H9 (cell line): ENCODE results near the gene CD9. TPM values are rescaled to one million over a fixed set of nuclear protein-coding genes. Genes with fewer than 3 reads are reported as not detected.

ENCODE experiments used
- DNase-seq: peaks from one replicate; pipeline ENCODE4 v3.0.0-alpha.2; 2017
- H2AFZ ChIP-seq: one replicate; pipeline ENCODE4 v1.6.1; 2013; ENCODE audit warnings: mild to moderate bottlenecking, low read length, control low read depth, moderate library complexity
- H2AK5ac ChIP-seq: 2 replicates; pipeline ENCODE4 v1.6.1; 2013; ENCODE audit warnings: low read length, control low read depth, mixed read lengths; ENCODE audit not compliant: insufficient read length
- H2BK120ac ChIP-seq: one replicate; pipeline ENCODE4 v1.6.1; 2013; ENCODE audit warnings: low read depth, mild to moderate bottlenecking, low read length, control low read depth, inconsistent platforms; ENCODE audit not compliant: poor library complexity, severe bottlenecking
- H2BK12ac ChIP-seq: 2 replicates; pipeline ENCODE4 v1.6.1; 2013; ENCODE audit warnings: low read length, control low read depth, mixed read lengths, low read depth; ENCODE audit not compliant: insufficient read length
- H2BK15ac ChIP-seq: 2 replicates; pipeline ENCODE4 v1.6.1; 2013; ENCODE audit warnings: low read depth, low read length, control low read depth
- H2BK20ac ChIP-seq: one replicate; pipeline ENCODE4 v1.6.1; 2013; ENCODE audit warnings: low read depth, mild to moderate bottlenecking, low read length, control low read depth, inconsistent platforms; ENCODE audit not compliant: poor library complexity, severe bottlenecking
- H2BK5ac ChIP-seq: 2 replicates; pipeline ENCODE4 v1.6.1; 2013; ENCODE audit warnings: low read length, control low read depth, mixed read lengths; ENCODE audit not compliant: insufficient read length
- H3K14ac ChIP-seq: 2 replicates; pipeline ENCODE4 v1.6.1; 2013; ENCODE audit warnings: low read length, control low read depth; ENCODE audit not compliant: insufficient read depth
- H3K18ac ChIP-seq: 2 replicates; pipeline ENCODE4 v1.6.1; 2013; ENCODE audit warnings: low read depth, mild to moderate bottlenecking, mixed read lengths, low read length, control low read depth; ENCODE audit not compliant: insufficient read length
- H3K23ac ChIP-seq: 2 replicates; pipeline ENCODE4 v1.6.1; 2013; ENCODE audit warnings: low read length, control low read depth, mixed read lengths, low read depth; ENCODE audit not compliant: insufficient read length
- H3K23me2 ChIP-seq: 2 replicates; pipeline ENCODE4 v1.6.1; 2013; ENCODE audit warnings: low read depth, mild to moderate bottlenecking, mixed read lengths, low read length, control low read depth; ENCODE audit not compliant: insufficient read length, poor library complexity, severe bottlenecking
- H3K27ac ChIP-seq: 2 replicates; pipeline ENCODE4 v1.5.1; 2013; ENCODE audit warnings: low read length, control low read depth, mixed read lengths, low read depth; ENCODE audit not compliant: insufficient read length
- H3K27me3 ChIP-seq: 2 replicates; pipeline ENCODE4 v1.6.1; 2013; ENCODE audit warnings: low read length, control low read depth, inconsistent platforms; ENCODE audit not compliant: insufficient read depth
- H3K4ac ChIP-seq: 2 replicates; pipeline ENCODE4 v1.6.1; 2013; ENCODE audit warnings: low read depth, mild to moderate bottlenecking, control low read depth, inconsistent platforms, low read length, moderate library complexity
- H3K4me1 ChIP-seq: 2 replicates; pipeline ENCODE4 v1.6.1; 2013; ENCODE audit warnings: low read length, control low read depth, inconsistent platforms; ENCODE audit not compliant: insufficient read depth
- H3K4me2 ChIP-seq: 2 replicates; pipeline ENCODE4 v1.6.1; 2013; ENCODE audit warnings: low read length, control low read depth, mixed read lengths; ENCODE audit not compliant: insufficient read length, insufficient read depth
- H3K56ac ChIP-seq: 2 replicates; pipeline ENCODE4 v1.6.1; 2013; ENCODE audit warnings: low read depth, mild to moderate bottlenecking, mixed read lengths, low read length, control low read depth; ENCODE audit not compliant: insufficient read length
- H3K79me1 ChIP-seq: 2 replicates; pipeline ENCODE4 v1.6.1; 2013; ENCODE audit warnings: low read depth, mild to moderate bottlenecking, moderate library complexity, low read length, control low read depth, inconsistent platforms; ENCODE audit not compliant: insufficient read depth, poor library complexity, severe bottlenecking
- H3K79me2 ChIP-seq: 2 replicates; pipeline ENCODE4 v1.6.1; 2013; ENCODE audit warnings: low read length, control low read depth, inconsistent platforms; ENCODE audit not compliant: insufficient read depth
- H3K9ac ChIP-seq: 2 replicates; pipeline ENCODE4 v1.6.1; 2013; ENCODE audit warnings: low read length, control low read depth, mixed read lengths; ENCODE audit not compliant: insufficient read length; ENCODE audit errors: extremely low read depth
- H3K9me3 ChIP-seq: one replicate; pipeline ENCODE4 v1.6.1; 2013; ENCODE audit warnings: low read depth, low read length, inconsistent platforms; ENCODE audit not compliant: control insufficient read depth
- H3T11ph ChIP-seq: one replicate; pipeline ENCODE4 v1.6.1; 2013; ENCODE audit warnings: mild to moderate bottlenecking, low read length, control low read depth, inconsistent platforms
- H4K20me1 ChIP-seq: one replicate; pipeline ENCODE4 v1.6.1; 2013; ENCODE audit not compliant: control insufficient read depth, insufficient read length, insufficient read depth
- H4K5ac ChIP-seq: 2 replicates; pipeline ENCODE4 v1.6.1; 2013; ENCODE audit warnings: low read depth, mild to moderate bottlenecking, mixed read lengths, low read length, control low read depth; ENCODE audit not compliant: insufficient read length
- H4K8ac ChIP-seq: replicated peaks from 2 replicates; pipeline ENCODE4 v1.6.1; 2013; ENCODE audit warnings: low read length, control low read depth, mixed read lengths, low read depth; ENCODE audit not compliant: insufficient read length
- H4K91ac ChIP-seq: 2 replicates; pipeline ENCODE4 v1.6.1; 2013; ENCODE audit warnings: low read depth, mild to moderate bottlenecking, moderate library complexity, mixed read lengths, low read length, control low read depth; ENCODE audit not compliant: insufficient read length
- H3K27ac Mint-ChIP-seq, 3 experiments: 2 replicates in 2 of 3; 3 replicates in 1 of 3; pipeline ENCODE4 v1.8.0; 2020 to 2021; ENCODE audit warnings: mixed read lengths in 3 of 3, mild to moderate bottlenecking in 1 of 3, moderate library complexity in 1 of 3
- H3K27me3 Mint-ChIP-seq: 2 replicates; pipeline ENCODE4 v1.8.0; 2021; ENCODE audit warnings: low read depth, mild to moderate bottlenecking, moderate library complexity, mixed read lengths
- H3K36me3 Mint-ChIP-seq, 3 experiments: 2 replicates in 2 of 3; 3 replicates in 1 of 3; pipeline ENCODE4 v1.8.0; 2020 to 2021; ENCODE audit warnings: low read depth in 3 of 3, mixed read lengths in 3 of 3; ENCODE audit not compliant: insufficient read depth in 1 of 3
- H3K4me1 Mint-ChIP-seq, 2 experiments: 2 replicates each; pipeline ENCODE4 v1.8.0; 2020; ENCODE audit warnings: mixed read lengths in 2 of 2
- H3K4me3 Mint-ChIP-seq, 2 experiments: 2 replicates in 1 of 2; 3 replicates in 1 of 2; pipeline ENCODE4 v1.8.0; 2020 to 2021; ENCODE audit warnings: mild to moderate bottlenecking in 2 of 2, mixed read lengths in 2 of 2, moderate library complexity in 1 of 2
- H3K9me3 Mint-ChIP-seq, 2 experiments: 2 replicates in 1 of 2; 3 replicates in 1 of 2; pipeline ENCODE4 v1.8.0; 2020; ENCODE audit warnings: mild to moderate bottlenecking in 2 of 2, mixed read lengths in 2 of 2, moderate library complexity in 1 of 2
- WGBS: extraction: QIAGEN DNeasy Blood & Tissue Kit; methylation state at CpG from one replicate; pipeline ENCODE4 v1.1.7; 2013; ENCODE audit warnings: missing lambda C conversion rate, low lambda C conversion rate, mixed read lengths; ENCODE audit not compliant: insufficient read length; ENCODE audit errors: extremely low coverage; 5-methylcytosine and 5-hydroxymethylcytosine counted together
- total RNA-seq: library from RNA; stranded (reverse); gene quantifications from 2 replicates; pipeline ENCODE4 v1.2.1, GENCODE V29; 2021
- TF ChIP-seq, protein P1 (sequence below): fragments of 200-600 bp; sonication (generic); conservative IDR thresholded peaks from 3 replicates; pipeline ENCODE4 v1.8.0; 2021; ENCODE audit warnings: antibody characterized with exemption, mild to moderate bottlenecking

Gene CD9
- total RNA-seq, 1 experiment from 2014 or later, result 132 TPM

DNA sequence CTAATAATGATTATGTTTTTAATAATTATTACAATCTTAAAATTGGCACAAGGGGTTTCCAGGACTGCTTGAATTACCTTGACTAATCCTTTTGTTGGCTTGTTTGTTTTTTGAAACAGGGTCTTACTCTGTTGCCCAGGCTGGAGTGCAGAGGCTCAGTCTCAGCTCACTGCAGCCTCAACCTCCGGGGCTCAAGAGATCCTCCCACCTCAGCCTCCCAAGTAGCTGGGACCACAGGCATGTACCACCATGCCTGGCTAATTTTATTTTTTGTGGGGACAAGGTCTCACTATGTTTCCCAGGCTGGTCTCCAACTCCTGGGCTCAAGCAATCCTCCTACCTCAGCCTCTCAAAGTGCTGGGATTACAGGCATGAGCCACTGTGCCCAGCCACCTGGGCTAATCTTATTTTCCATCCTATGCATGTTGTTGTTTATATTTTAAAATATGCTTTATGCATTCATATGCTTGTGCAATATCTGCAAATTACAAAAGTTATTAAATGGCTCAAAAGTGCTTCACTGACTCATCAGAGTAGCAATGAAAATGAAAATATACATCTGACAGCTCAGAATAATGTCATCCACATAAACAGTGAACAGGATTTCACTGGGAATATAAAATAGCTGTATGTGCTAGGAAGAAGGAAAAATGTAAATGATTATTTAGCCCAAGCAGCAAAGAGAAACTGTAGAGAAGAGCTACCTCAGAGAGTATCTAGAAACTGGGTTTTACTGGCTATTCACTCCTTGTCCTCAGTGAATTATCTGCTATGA is 85.5 kb downstream of the CD9 start:
- H4K8ac ChIP-seq, result no peak overlapping the region
- H4K20me1 ChIP-seq, result no peaks in the 10 kb centered on the region
- Mint-ChIP-seq H3K9me3 (peaks cover 6 to 8% of the 10 kb centered on the region in 2 experiments), H3K4me1 (peaks cover 16 to 19% of the 10 kb centered on the region in 2 experiments), H3K36me3 (peaks cover 0 to 6% (median 3%) of the 10 kb centered on the region in 3 experiments; a peak in 2 of 7 replicates), H3K27me3 (peaks cover 9% of the 10 kb centered on the region), H3K27ac (no peak overlapping the region), H3K4me3 (no peak overlapping the region)
- no peak overlapping the region for H3T11ph ChIP-seq
- H3K4me1 ChIP-seq, result no peaks in the 10 kb centered on the region
- no peak overlapping the region for H2BK12ac ChIP-seq
- H3K14ac ChIP-seq, result no peak overlapping the region
- H3K27me3 ChIP-seq, result no peaks in the 10 kb centered on the region
- TF ChIP-seq, protein P1, sequence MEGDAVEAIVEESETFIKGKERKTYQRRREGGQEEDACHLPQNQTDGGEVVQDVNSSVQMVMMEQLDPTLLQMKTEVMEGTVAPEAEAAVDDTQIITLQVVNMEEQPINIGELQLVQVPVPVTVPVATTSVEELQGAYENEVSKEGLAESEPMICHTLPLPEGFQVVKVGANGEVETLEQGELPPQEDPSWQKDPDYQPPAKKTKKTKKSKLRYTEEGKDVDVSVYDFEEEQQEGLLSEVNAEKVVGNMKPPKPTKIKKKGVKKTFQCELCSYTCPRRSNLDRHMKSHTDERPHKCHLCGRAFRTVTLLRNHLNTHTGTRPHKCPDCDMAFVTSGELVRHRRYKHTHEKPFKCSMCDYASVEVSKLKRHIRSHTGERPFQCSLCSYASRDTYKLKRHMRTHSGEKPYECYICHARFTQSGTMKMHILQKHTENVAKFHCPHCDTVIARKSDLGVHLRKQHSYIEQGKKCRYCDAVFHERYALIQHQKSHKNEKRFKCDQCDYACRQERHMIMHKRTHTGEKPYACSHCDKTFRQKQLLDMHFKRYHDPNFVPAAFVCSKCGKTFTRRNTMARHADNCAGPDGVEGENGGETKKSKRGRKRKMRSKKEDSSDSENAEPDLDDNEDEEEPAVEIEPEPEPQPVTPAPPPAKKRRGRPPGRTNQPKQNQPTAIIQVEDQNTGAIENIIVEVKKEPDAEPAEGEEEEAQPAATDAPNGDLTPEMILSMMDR, result no peak
- no peak overlapping the region for H2BK120ac ChIP-seq
- H3K79me1 ChIP-seq, result no peaks in the 10 kb centered on the region
- H4K5ac ChIP-seq, result no peak overlapping the region
- H4K91ac ChIP-seq, result no peak overlapping the region
- H2AFZ ChIP-seq, result no peak overlapping the region
- no peak overlapping the region for H3K56ac ChIP-seq
- no peak overlapping the region for H3K4ac ChIP-seq
- H3K23me2 ChIP-seq, result no peaks in the 10 kb centered on the region
- no peaks in the 10 kb centered on the region for H3K79me2 ChIP-seq
- WGBS, result no CpG with 5 or more reads among the region's 1 CpG
- no peaks in the 10 kb centered on the region for H3K9me3 ChIP-seq
- no peak for DNase-seq
- H3K4me2 ChIP-seq, result no peak overlapping the region
- no peak overlapping the region for H3K27ac ChIP-seq
- no peak overlapping the region for H2AK5ac ChIP-seq
- no peak overlapping the region for H2BK15ac ChIP-seq
- H2BK5ac ChIP-seq, result no peak overlapping the region
- no peak overlapping the region for H3K9ac ChIP-seq
- no peak overlapping the region for H3K23ac ChIP-seq
- no peak overlapping the region for H2BK20ac ChIP-seq
- no peak overlapping the region for H3K18ac ChIP-seq

Other genes starting within 250 kb of the CD9 start
- gene VWF, start 75.7 kb upstream of the CD9 start, total RNA-seq, result 0.17 and 0.35 TPM in 2 replicates
- gene PLEKHG6, start 110.3 kb downstream of the CD9 start, total RNA-seq, result 17.7 and 20.0 TPM in 2 replicates
- gene TNFRSF1A, start 141.7 kb downstream of the CD9 start, total RNA-seq, result 55.9 and 59.9 TPM in 2 replicates
- gene SCNN1A, start 175.2 kb downstream of the CD9 start, total RNA-seq, result 104 and 111 TPM in 2 replicates
- gene LTBR, start 183.8 kb downstream of the CD9 start, total RNA-seq, result 3.4 and 4.8 TPM in 2 replicates
- gene CD27, start 244.6 kb downstream of the CD9 start, total RNA-seq, result 0.29 and 0.37 TPM in 2 replicates